HG03342 (cell line): ENCODE results near the gene CD40.
"Not testable (repeated sequence)": the region's sequence is repeated elsewhere in the genome, so short reads cannot be mapped to it uniquely, and the experiment has no call there.

Experiments used
- ATAC-seq: cut with Tn5 transposase; IDR thresholded peaks from one replicate; pipeline ENCODE4 v1.9.1; 2021; ENCODE audit warnings: mild to moderate bottlenecking, moderate library complexity; ENCODE audit not compliant: unreplicated experiment

Gene CD40

DNA sequence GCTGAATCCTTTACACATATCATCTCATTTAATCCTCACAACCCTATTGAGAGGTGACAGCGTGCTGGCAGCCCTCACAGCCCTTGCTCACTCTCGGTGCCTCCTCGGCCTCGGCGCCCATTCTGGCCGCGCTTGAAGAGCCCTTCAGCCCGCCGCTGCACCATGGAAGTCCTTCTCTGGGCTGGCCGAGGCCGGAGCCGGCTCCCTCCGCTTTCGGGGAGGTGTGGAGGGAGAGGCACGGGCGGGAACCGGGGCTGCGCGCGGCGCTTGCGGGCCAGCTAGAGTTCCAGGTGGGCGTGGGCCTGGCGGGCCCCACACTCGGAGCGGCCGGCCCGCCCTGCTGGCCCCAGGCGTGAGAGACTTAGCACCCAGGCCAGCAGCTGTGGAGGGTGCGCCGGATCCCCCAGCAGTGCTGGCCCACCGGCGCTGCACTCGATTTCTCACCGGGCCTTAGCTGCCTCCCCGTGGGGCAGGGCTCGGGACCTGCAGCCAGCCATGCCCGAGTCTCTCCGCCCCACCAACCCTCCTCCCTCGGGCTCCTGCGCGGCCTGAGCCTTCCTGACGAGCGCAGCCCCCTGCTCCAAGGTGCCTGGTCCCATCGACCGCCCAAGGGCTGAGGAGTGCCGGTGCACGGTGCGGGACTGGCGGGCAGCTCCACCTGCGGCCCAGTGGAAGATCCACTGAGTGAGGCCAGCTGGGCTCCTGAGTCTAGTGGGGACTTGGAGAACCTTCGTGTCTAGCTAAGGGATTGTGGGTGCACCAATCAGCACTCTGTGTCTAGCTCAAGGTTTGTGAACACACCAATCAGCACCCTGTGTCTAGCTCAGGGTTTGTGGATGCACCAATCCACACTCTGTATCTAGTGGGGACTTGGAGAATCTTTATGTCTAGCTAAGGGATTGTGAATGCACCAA, 26.2 kb upstream of the CD40 start:
- not testable (repeated sequence) for ATAC-seq

DNA sequence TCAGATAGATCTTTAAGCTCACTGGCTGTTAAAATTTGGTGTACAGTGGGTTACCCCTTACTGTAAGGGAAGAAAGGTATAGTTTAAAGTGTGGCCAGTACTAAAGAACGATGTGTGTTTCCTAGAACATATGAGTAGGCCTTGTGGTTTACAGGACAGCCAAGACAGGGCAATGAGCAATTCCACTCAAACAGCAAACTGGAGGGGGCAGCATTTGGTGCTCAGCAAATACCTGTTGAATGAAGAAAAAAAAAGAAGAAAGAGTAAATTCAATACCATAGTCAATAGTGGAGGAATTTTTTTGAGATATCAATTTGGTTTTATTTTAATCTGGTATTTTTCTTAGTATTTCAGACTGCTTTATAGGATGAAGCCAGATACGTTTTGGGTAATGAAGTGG, 24.6 kb upstream of the CD40 start:
- no peak for ATAC-seq

DNA sequence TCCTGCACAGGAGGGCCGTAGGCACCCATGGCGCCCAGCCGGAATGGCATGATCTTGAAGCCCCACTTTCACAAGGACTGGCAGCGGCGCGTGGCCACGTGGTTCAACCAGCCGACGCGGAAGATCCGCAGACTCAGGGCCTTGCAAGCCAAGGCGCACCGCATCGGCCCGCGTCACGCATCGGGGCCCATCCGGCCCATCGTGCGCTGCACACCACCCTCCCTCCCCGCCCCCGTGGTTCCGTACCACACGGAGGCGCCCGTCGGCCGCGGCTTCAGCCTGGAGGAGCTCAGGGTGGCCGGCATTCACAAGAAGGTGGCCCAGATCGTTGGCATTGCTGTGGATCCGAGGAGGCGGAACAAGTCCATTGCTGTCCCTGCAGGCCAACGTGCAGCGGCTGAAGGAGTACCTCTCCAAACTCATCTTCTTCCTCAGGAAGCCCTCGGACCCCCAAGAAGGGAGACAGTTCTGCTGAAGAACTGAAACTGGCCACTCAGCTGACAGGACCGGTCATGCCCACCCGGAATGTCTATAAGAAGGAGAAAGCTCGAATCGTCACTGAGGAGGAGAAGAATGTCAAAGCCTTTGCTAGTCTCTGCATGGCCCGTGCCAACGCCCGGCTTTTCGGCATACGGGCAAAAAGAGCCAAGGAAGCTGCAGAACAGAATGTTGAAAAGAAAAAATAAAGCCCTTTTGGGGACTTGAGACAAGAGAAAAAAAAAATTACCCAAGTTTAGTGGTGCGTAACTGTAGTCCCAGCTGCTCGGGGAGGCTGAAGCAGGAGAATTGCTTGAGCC, 18.4 kb upstream of the CD40 start:
- no peak for ATAC-seq

DNA sequence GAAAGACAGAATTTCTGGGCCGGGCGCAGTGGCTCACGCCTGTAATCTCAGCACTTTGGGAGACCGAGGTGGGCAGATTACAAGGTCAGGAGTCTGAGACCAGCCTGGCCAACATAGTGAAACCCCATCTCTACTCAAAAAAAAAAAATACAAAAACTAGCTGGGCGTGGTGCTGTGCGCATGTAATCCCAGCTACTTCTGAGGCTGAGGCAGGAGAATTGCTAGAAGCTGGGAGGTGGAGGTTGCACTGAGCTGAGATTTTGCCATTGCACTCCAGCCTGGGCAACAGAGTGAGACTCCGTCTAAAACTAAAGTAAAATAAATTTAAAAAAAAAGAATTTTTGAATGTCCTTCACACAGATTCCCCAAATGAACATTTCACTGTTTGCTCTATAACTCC, 17.7 kb upstream of the CD40 start:
- not testable (repeated sequence) for ATAC-seq

DNA sequence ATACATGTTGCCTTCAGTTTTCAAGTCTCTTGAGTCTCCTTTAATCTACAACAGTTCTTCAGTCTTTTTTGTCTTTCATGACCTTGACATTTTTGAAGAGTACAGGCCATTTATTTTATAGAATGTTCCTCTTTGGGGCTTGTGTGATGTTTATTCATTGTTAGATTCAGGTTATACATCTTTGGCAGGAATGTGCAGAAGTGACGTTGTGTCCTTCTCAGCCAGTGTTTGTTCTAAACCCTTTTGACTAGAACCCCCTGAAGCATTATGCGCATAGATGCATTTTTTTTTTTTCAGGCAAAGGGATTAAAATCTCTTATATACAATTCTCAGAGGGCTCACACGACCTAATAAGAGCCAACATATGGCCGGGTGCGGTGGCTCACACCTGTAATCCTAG, 17.1 kb upstream of the CD40 start:
- no peak for ATAC-seq

DNA sequence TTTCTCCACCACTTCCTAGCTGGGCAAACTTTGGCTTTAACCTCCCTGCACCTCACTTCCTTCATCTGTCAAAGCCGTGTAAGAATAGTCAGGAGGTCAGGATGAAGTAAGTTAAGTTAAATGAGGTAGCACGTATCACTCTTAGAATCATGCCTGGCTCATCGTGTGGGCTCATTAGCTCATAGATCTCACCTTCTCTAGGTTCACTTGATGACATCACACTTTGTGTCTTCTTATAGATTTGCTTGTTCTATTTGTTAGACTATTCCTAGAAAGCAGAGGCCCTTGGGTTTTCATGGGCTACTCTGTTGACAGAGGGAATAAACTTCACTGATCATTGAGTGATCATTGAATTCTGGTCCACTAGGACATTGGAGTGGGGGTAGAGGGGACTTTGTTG, 16.2 kb upstream of the CD40 start:
- ATAC-seq: no peak

DNA sequence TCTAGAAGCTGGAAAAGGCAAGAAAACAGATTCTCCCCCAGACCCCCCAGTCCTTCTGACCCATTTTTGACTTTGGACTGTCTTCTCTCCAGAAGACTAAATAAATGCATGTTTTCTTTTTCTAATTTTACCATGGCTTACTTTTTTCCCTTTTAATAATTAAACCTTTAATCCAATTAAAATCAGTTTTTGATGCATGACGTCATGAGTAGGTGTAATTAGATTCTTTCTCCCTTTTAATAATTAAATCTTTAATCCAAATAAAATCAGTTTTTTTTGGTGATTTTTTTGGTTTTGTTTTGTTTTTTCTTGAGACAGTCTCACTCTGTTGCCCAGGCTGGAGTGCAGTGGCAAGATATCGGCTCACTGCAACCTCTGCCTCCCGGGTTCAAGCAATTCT, 15.2 kb upstream of the CD40 start:
- no peak for ATAC-seq

DNA sequence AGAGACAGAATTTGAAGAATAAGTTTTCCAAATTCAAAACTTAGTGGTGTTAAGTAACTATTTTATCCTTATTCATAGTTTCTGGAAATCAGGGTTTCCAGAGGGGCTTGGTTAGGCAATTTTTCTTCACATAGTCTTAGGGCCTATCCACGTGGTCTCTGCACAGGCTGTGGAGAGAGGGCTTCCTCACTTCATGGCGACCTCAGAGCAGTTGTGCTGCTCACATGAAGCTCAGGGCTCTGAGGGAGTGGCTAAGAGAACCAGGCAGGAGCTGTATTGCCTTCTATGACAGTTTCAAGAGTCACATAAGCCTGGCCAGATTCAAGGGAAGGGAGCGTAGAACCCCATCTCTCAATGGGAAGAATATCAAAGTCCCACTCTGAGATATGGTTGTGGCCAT, 13.9 kb upstream of the CD40 start:
- no peak for ATAC-seq

DNA sequence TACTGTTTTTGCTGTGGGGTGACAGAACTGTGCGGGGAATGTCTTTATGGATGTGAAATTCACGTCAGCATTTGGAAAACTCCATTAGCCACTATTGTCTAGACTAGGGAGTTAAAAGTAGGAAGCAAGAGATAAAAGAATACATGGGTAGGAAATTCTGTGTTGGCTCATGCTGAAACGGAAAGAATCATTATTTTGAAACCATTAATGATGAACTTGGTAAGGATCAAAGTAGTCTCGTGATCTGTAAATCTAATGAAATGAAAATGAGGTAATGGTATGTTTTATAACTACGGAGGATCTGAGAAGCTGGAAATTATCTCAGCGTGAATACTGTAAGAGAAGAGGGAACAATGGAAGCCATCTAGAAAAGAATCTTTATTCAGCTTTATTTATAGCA, 11.1 kb upstream of the CD40 start:
- ATAC-seq: no peak

DNA sequence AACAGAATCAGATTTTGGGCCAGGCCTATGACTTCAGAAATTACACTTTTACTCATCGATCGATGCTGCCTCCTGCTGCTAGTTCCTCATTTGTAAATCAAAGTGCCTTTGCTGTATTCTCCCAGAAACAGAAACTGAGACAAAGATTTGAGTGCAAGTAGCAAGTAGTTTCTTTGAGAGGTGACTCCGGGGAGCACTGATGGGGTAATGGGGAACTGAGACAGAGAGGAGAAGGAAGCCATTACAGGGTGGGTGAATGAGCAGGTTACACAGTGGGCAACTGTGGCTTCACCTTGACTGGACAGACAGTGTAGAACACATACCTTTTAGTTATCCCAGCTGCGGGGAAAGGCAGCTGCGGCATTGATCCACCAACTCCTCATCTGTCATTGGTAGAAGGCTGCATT, 9.7 kb upstream of the CD40 start:
- ATAC-seq: peak; percentile 77

DNA sequence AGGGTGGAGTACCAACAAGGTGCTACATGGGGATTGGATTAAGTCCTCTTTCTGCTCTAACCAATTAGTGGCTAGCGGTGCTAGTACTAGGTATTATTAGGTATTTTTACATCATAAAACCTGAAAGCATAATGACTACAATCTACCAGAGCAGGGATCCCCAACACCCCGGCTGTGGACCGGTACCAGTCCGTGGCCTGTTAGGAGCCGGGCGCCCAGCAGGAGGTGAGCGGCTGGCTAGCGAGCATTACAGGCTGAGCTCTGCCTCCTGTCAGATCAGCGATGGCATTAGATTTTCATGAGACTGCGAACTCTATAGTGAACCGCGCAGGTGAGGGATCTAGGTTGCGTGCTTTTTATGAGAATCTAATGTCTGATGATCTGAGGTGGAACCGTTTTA, 9.1 kb upstream of the CD40 start:
- no peak for ATAC-seq

DNA sequence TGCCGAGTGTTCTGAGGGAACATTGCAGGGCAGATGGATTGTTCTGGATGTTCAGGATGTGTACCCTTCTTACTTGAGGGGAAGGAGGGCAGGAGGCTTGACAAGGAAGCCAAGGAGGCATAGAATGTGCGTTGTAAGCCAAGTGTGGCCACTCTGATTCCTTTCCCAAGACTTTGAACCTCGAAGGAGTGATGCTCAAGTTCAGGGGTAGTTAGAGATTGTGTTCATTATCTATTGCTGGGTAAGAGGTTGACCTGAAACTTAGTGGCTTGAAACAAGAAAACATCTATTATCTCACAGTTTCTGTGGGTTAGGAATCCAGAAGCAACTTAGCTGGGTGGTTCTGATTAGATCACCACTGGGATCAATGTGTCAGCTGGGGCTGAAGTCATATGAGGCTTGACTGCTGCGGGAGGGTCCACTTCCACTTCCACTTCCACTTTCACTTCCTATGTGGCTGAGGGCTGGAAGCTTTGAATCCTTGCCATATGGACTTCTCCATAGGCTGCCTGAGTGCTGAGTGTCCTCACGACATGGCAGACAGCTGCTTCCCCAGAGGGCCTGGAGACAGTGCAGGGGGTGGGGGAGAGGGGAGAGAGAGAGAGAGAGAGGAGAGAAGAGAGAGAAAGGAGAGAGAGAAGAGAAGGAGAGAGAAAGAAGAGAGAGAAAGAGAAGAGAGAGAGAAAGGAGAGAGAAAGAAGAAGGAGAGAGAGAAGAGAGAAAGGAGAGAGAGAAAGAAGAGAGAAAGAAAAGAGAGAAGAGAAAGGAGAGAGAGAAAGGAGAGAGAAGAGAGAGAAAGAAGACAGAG, 6.9 kb upstream of the CD40 start:
- ATAC-seq: peak; percentile 58

DNA sequence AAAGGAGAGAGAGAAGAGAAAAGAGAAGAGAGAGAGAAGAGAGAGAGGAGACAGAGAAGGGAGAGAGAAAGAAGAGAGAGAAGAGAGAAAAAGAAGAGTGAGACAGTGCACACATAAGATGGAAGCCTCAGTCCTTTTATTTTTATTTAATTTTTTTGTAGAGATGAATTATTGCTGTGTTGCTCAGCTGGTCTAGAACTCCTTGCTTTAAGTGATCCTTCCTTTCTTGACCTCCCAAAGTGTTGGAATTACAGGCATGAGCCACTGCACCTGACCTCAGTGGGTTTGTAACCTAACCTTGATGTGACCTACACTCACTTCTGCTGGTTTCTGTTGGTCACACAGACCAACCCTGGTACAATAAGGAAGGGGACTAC, 6.3 kb upstream of the CD40 start:
- no peak for ATAC-seq

DNA sequence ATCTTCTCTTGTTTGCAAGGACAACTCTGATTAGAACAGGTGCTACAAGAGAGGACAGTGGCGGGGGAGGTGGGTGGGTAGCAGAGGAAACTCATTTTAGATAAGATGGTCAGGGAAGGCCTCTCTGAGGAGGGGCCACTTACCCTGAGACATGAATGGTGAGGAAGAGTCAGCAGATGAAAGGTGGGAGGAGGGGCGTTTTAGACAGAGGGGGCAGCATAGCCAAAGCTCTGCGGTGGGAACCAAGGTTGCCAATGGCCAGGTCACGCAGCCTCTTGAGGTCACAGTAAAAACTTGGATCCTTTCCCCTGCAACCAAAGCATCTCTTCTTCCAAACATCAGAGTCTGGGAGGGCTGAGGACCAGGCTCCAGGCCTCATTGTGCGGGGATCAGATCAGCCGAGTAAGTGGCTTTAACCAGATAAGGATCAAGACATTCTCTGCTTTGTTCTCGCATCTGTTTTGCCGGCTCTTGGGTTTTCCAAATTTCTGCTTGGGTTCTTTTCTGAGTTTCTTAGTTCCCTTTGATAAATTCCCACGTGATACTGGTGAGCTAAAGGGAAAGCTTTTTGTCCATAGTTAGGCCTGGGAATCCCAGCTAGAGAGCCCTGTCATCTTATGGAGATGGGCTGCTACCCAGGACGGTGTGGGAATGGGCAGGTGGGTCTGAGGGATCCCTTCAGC, 5.5 kb upstream of the CD40 start:
- no peak for ATAC-seq

DNA sequence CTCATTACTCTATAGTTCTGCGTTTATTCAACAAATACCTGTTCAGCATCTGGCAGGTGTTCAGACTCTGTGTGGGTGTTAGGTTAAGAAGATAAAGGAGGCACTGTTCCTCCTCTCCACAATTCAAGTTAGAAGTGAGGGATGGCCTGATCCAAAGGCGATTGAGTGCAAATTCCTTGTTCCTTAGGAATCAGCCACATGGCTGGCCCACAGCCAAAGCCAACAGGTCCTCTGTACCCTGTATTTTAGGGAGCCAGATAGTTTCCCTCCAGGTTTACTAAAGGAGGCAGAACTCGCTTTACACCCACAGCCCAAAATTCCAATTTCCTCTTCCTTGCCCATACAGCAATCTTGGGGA, 5.0 kb upstream of the CD40 start:
- no peak for ATAC-seq

DNA sequence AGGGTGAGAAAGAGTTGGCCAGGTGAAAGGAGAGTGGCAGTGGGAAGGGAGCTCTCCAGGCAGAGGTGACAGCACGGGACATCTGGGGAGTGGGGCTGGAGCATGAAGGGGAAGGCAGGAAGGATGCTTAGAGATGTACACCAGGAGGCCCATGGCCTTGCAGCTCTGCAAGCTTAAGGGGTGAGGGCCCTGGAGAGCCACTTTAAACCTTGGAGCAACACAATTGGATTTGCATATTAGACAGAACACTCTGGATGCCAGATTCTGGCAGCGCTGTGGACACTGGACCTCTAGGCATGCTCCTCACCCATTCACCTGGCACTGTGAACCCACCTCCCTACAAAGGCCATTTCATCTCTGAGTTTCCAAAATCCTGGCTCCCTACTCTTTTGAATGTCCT, 3.7 kb upstream of the CD40 start:
- ATAC-seq: no peak

DNA sequence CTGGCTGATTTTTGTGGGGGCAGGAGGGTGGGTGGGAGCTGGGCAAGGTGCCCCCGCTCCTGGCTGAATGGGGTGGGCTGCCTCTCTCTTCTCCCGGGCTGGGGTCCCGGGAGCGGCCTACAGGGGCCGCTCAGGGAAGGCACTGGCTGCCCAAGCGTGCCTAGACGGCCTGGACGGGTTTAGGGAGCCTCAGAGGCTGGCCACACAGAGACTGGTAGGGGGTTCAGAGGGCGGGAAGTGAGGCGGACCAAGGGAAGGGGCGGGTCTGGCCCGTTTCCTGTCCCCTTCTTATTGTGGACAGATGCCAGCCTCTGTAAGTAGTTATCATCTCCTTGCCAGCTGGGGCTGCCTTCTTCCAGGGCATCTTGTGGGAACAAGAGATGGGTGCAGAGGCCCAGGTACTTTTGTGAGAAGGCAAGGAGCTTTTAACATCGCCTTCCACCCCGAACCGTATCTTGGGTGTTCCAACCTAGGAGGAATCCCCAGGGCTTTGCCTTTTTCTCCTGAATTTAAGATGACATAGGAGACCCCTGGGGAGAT, 437 bp downstream of the CD40 start:
- peak; percentile 39 for ATAC-seq

DNA sequence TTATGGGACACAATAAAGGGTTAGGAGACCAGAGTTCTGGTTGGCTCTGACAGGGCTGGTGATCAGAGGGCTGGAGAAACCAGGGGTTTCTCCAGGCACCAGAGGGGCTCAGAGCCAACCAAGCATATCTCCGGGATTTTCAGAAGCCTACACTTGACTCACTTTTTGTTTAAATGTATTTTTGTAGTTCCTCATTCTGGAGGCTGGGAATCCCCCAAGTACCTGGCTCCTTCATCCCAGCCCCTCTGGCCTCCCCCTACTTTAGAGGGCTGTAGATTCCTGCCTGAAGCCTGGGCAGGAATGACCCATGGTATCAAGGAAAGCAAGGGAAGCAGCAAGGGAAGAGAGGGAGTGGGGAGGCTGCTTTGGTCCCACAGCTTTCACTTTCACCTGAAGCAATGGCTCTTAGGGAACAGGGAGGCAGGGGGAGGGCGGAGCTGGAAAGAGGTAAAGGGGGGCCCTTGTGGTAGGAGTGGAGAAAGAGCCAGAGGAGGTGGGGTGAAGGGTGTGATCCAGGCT, 973 bp downstream of the CD40 start:
- peak; percentile 25 for ATAC-seq

DNA sequence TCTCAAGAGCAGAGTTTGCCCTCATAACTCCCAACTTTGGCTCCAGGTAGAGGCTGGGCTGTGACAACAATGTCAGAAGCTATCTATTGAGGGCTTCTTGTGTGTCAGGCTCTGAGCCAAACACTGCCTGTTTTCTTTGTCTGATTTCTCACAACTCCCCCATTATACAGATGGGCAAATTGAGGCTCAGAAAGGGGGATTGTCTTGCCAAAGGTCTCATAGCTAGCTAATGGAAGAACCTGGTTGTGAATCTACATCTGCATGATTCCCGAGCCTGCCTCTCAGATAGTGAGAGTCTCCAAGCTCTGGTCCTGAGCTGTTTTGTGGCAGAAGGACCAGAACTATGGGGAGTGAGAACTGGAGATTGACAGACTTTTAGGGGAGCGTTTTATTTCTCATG, 1.4 kb downstream of the CD40 start:
- no peak for ATAC-seq

DNA sequence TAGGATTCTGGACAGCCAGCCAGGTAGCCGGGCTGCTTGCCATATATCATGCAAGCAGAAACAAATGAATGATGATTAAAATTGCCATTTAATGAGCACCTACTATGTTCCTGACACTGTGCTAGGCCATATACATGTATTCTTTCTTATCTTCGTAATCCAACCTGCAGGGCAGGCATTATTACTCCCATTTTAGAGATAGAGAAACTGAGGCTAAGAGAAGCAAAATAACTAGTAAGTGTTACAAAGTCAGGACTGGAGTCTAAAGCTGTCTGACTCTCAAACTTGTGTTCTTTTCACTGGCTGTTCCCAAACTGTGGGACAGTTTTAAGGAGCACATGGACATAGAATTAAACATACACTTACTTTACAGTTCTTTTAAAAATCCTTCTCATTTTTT, 2.0 kb downstream of the CD40 start:
- no peak for ATAC-seq
